SW480 (cell line): Measurements from ENCODE around the gene SVIL.
A peak's percentile ranks its signal among the peaks of the same experiment; 100 is the strongest.

Experiments
- DNase-seq: peaks from one replicate; pipeline ENCODE4 v3.0.0-alpha.2; 2016; ENCODE audit warnings: low spot score

Gene SVIL

GRCh38 chr10:29412485-29412884, 222.3 kb downstream of the SVIL start:
- DNase-seq, result no peak

GRCh38 chr10:29411666-29412315, 223.0 kb downstream of the SVIL start:
- DNase-seq, result no peak

- peak; percentile 69 for DNase-seq
These were observed 225.3 kb downstream of the SVIL start for GRCh38 chr10:29409241-29410054.

- no peak for DNase-seq
These were observed 225.9 kb downstream of the SVIL start for GRCh38 chr10:29408847-29409240.
